ENCODE measurements around the gene TMEM134.

The TMEM134 gene

GRCh38 chr11:67416416-67417335, 52.4 kb downstream of the TMEM134 start:
- no peaks in the 10 kb centered on the region for H3K9me3 ChIP-seq (ENCODE audit: control insufficient read depth in 2 of 2, low read length in 2 of 2)

GRCh38 chr11:67415501-67416304, 53.3 kb downstream of the TMEM134 start, which contains the start of gene CARNS1:
Gene CARNS1 (plus strand): TSS chr11:67415678. CDS start chr11:67416200, 522 bp downstream.
- Histone ChIP-seq H3K36me3 (ENCODE audit: control insufficient read depth in 2 of 2, insufficient read depth in 2 of 2, low read length in 2 of 2) (no peaks in the 10 kb centered on the region), H3K27ac (ENCODE audit: low read length) (no peak within 1 kb of the TSS), H3K9ac (ENCODE audit: low read length in 2 of 2) (peak within 1 kb of the TSS in 1 of 2 donors; percentile 29), H3K9me3 (ENCODE audit: control insufficient read depth in 2 of 2, low read length in 2 of 2) (no peaks in the 10 kb centered on the region), H3K4me3 (ENCODE audit: low read length in 2 of 2) (peak within 1 kb of the TSS in 1 of 2 donors; percentile 65), H3K27me3 (ENCODE audit: control insufficient read depth in 1 of 2, insufficient read depth in 2 of 2, low read length in 2 of 2) (peaks cover 8 to 10% of the 10 kb centered on the region in 2 donors), H3K4me1 (ENCODE audit: control insufficient read depth, insufficient read depth, low read length) (peaks cover 25% of the 10 kb centered on the region)

More at GRCh38 chr11:67416416-67417335, 52.4 kb downstream of the TMEM134 start:
- peaks cover 2% of the 10 kb centered on the region in 2 donors for H3K27me3 ChIP-seq (ENCODE audit: control insufficient read depth in 1 of 2, insufficient read depth in 2 of 2, low read length in 2 of 2)
- H3K4me3 ChIP-seq (ENCODE audit: low read length in 2 of 2), result no peak overlapping the region
- H3K9ac ChIP-seq (ENCODE audit: low read length in 2 of 2), result no peak overlapping the region
- H3K4me1 ChIP-seq (ENCODE audit: control insufficient read depth, insufficient read depth, low read length), result peaks cover 30% of the 10 kb centered on the region
- no peak overlapping the region for H3K27ac ChIP-seq (ENCODE audit: low read length)
- H3K36me3 ChIP-seq (ENCODE audit: control insufficient read depth in 2 of 2, insufficient read depth in 2 of 2, low read length in 2 of 2), result no peaks in the 10 kb centered on the region

- H3K9ac ChIP-seq (ENCODE audit: low read length in 2 of 2), result no peak overlapping the region
These were observed 55.7 kb downstream of the TMEM134 start for GRCh38 chr11:67413266-67413849.

GRCh38 chr11:67412495-67413179, 56.4 kb downstream of the TMEM134 start:
- no peak overlapping the region for H3K27ac ChIP-seq (ENCODE audit: low read length)
- H3K36me3 ChIP-seq (ENCODE audit: control insufficient read depth in 2 of 2, insufficient read depth in 2 of 2, low read length in 2 of 2), result no peaks in the 10 kb centered on the region
- H3K4me3 ChIP-seq (ENCODE audit: low read length in 2 of 2), result no peak overlapping the region
- H3K9ac ChIP-seq (ENCODE audit: low read length in 2 of 2), result no peak overlapping the region
- H3K9me3 ChIP-seq (ENCODE audit: control insufficient read depth in 2 of 2, low read length in 2 of 2), result no peaks in the 10 kb centered on the region
- H3K27me3 ChIP-seq (ENCODE audit: control insufficient read depth in 1 of 2, insufficient read depth in 2 of 2, low read length in 2 of 2), result peaks cover 29 to 41% of the 10 kb centered on the region in 2 donors
- peaks cover 13% of the 10 kb centered on the region for H3K4me1 ChIP-seq (ENCODE audit: control insufficient read depth, insufficient read depth, low read length)

More at GRCh38 chr11:67413266-67413849, 55.7 kb downstream of the TMEM134 start:
- H3K4me1 ChIP-seq (ENCODE audit: control insufficient read depth, insufficient read depth, low read length), result peaks cover 13% of the 10 kb centered on the region
- no peak overlapping the region for H3K4me3 ChIP-seq (ENCODE audit: low read length in 2 of 2)
- no peaks in the 10 kb centered on the region for H3K36me3 ChIP-seq (ENCODE audit: control insufficient read depth in 2 of 2, insufficient read depth in 2 of 2, low read length in 2 of 2)
- H3K9me3 ChIP-seq (ENCODE audit: control insufficient read depth in 2 of 2, low read length in 2 of 2), result no peaks in the 10 kb centered on the region
- peaks cover 22 to 34% of the 10 kb centered on the region in 2 donors for H3K27me3 ChIP-seq (ENCODE audit: control insufficient read depth in 1 of 2, insufficient read depth in 2 of 2, low read length in 2 of 2)
- H3K27ac ChIP-seq (ENCODE audit: low read length), result no peak overlapping the region

- no peak overlapping the region for H3K27ac ChIP-seq (ENCODE audit: low read length)
- peaks cover 10% of the 10 kb centered on the region for H3K4me1 ChIP-seq (ENCODE audit: control insufficient read depth, insufficient read depth, low read length)
- no peaks in the 10 kb centered on the region for H3K36me3 ChIP-seq (ENCODE audit: control insufficient read depth in 2 of 2, insufficient read depth in 2 of 2, low read length in 2 of 2)
- no peak overlapping the region for H3K4me3 ChIP-seq (ENCODE audit: low read length in 2 of 2)
- peaks cover 32 to 48% of the 10 kb centered on the region in 2 donors for H3K27me3 ChIP-seq (ENCODE audit: control insufficient read depth in 1 of 2, insufficient read depth in 2 of 2, low read length in 2 of 2)
- no peak overlapping the region for H3K9ac ChIP-seq (ENCODE audit: low read length in 2 of 2)
- H3K9me3 ChIP-seq (ENCODE audit: control insufficient read depth in 2 of 2, low read length in 2 of 2), result no peaks in the 10 kb centered on the region
These were observed 57.3 kb downstream of the TMEM134 start for GRCh38 chr11:67411785-67412152.
